Aorta (tissue), 5 donors: ENCODE data around the gene PHRF1. TPM values are rescaled to one million over a fixed set of nuclear protein-coding genes. Genes with fewer than 3 reads are reported as not detected.

Experiments used
- ATAC-seq: fragments of 200-7000 bp; cut with Tn5 transposase; one replicate; pipeline ENCODE4 v1.9.1; 2022; ENCODE audit warnings: moderate library complexity; ENCODE audit not compliant: low FRiP score
- DNase-seq, 2 donors: peaks; one replicate each; pipeline ENCODE4 v3.0.0-alpha.2; 2020
- H3K27ac ChIP-seq, 2 donors: one replicate each; pipeline ENCODE4 v1.5.1; 2013; ENCODE audit warnings: low read length in 2 of 2, mild to moderate bottlenecking in 2 of 2, moderate library complexity in 2 of 2, control low read depth in 1 of 2, inconsistent platforms in 1 of 2, low read depth in 1 of 2
- H3K27me3 ChIP-seq, 2 donors: one replicate each; pipeline ENCODE4 v1.6.1; 2013; ENCODE audit warnings: control low read depth in 1 of 2, low read length in 1 of 2, mild to moderate bottlenecking in 1 of 2, moderate library complexity in 1 of 2; ENCODE audit not compliant: insufficient read depth in 2 of 2, control insufficient read depth in 1 of 2
- H3K36me3 ChIP-seq, 2 donors: one replicate each; pipeline ENCODE4 v1.6.1; 2013; ENCODE audit warnings: control low read depth in 1 of 2, low read length in 1 of 2, mild to moderate bottlenecking in 1 of 2; ENCODE audit not compliant: insufficient read depth in 2 of 2, control insufficient read depth in 1 of 2
- H3K4me1 ChIP-seq, 2 donors: one replicate each; pipeline ENCODE4 v1.6.1; 2013; ENCODE audit warnings: low read length in 2 of 2, control low read depth in 1 of 2, mild to moderate bottlenecking in 1 of 2, moderate library complexity in 1 of 2; ENCODE audit not compliant: insufficient read depth in 2 of 2, control insufficient read depth in 1 of 2
- H3K4me3 ChIP-seq, 2 donors: one replicate each; pipeline ENCODE4 v1.5.1; 2013; ENCODE audit warnings: low read length in 2 of 2, control low read depth in 1 of 2, mild to moderate bottlenecking in 1 of 2
- H3K9me3 ChIP-seq: one replicate; pipeline ENCODE4 v1.6.1; 2013; ENCODE audit warnings: mild to moderate bottlenecking, low read length; ENCODE audit not compliant: control insufficient read depth
- WGBS, 2 donors: extraction: QIAGEN DNeasy Blood & Tissue Kit; methylation state at CpG; one replicate each; pipeline ENCODE4 v1.1.7; 2013; 5-methylcytosine and 5-hydroxymethylcytosine counted together
- intact Hi-C, 2 donors: fragments of 100-400 bp; cut with DNase I; formaldehyde crosslinking; loops; one replicate each; pipeline versions ENCODE4 v1.14.2 to v1.15.0; 2022
- polyA plus RNA-seq, 2 donors: library from polyadenylated mRNA; stranded (reverse); fragments of 200-250 nt; gene quantifications; one replicate each; pipeline ENCODE4 v1.2.3, GENCODE V29; 2013
- total RNA-seq, 2 donors: library from RNA; stranded (reverse); fragmentation: NEBNext Ultra II Directional; extraction: Animal tissue kit (Norgen Biotek cat#: 25700); gene quantifications; one replicate each; pipeline ENCODE4 v1.2.1, GENCODE V29; 2021
- donor health status: healthy with polysubstance abuse.
- donor health status: Bipolar disorder and iron deficiency.
- donor health status: DM: no; HTN: no; CAD: no.
- donor health status: DM: no; HTN: no; CAD: no.
- donor health status: DM: yes; HTN: yes; CAD: no.

The PHRF1 gene
- total and polyA plus RNA-seq, 4 donors, result 7.6 to 32.4 (median 22.4) TPM

GRCh38 chr11:576811-577610, 741 bp downstream of the PHRF1 start:
- Histone ChIP-seq H3K9me3 (no peaks in the 10 kb centered on the region), H3K4me3 (peak overlapping the region; percentile 67 to 69), H3K27ac (peak overlapping the region in 1 of 2 donors; percentile 49), H3K36me3 (no peaks in the 10 kb centered on the region), H3K27me3 (no peaks in the 10 kb centered on the region), H3K4me1 (no peaks in the 10 kb centered on the region)
- intact Hi-C loops, result loop anchor here in 1 of 2 donors (5.0 kb wide), 1 partner anchor 35 kb away; no protein-coding TSS in a partner anchor
- 5% methylated on average over 40 to 46 of the region's 48 CpGs for WGBS, 2 donors
- no peak for DNase-seq
- ATAC-seq, result no peak

GRCh38 chr11:577611-577894, 1.3 kb downstream of the PHRF1 start:
- Histone ChIP-seq H3K4me3 (peak overlapping the region in 1 of 2 donors; percentile 69), H3K27ac (no peak overlapping the region), H3K36me3 (no peaks in the 10 kb centered on the region), H3K9me3 (no peaks in the 10 kb centered on the region), H3K27me3 (no peaks in the 10 kb centered on the region), H3K4me1 (no peaks in the 10 kb centered on the region)
- intact Hi-C loops, result loop anchor here in 1 of 2 donors (5.0 kb wide), 1 partner anchor 35 kb away; no protein-coding TSS in a partner anchor
- DNase-seq (no peak), ATAC-seq (no peak)
- WGBS, 2 donors, result 67 to 70% methylated on average over 6 of the region's 6 CpGs

- Histone ChIP-seq H3K9me3 (no peaks in the 10 kb centered on the region), H3K4me1 (no peaks in the 10 kb centered on the region), H3K27ac (no peak overlapping the region), H3K36me3 (no peaks in the 10 kb centered on the region), H3K27me3 (no peaks in the 10 kb centered on the region), H3K4me3 (no peak overlapping the region)
- ATAC-seq (no peak), DNase-seq (no peak)
- WGBS, 2 donors, result 76 to 83% methylated on average over 21 of the region's 21 CpGs
- intact Hi-C loops, result loop anchor here in 1 of 2 donors (5.0 kb wide), 1 partner anchor 34 kb away; no protein-coding TSS in a partner anchor
These were observed 2.2 kb downstream of the PHRF1 start for GRCh38 chr11:578276-579035.

- intact Hi-C loops, result loop anchor here in 1 of 2 donors (5.0 kb wide), 1 partner anchor 32 kb away; no protein-coding TSS in a partner anchor
- DNase-seq (no peak), ATAC-seq (no peak)
- 81 to 84% methylated on average over 20 of the region's 20 CpGs for WGBS, 2 donors
- Histone ChIP-seq H3K9me3 (no peaks in the 10 kb centered on the region), H3K36me3 (no peaks in the 10 kb centered on the region), H3K4me1 (no peaks in the 10 kb centered on the region), H3K4me3 (no peak overlapping the region), H3K27me3 (no peaks in the 10 kb centered on the region), H3K27ac (no peak overlapping the region)
These were observed 3.7 kb downstream of the PHRF1 start for GRCh38 chr11:579830-580601.

GRCh38 chr11:581342-581741, 5.1 kb downstream of the PHRF1 start:
- intact Hi-C loops, result no loop called here
- WGBS, 2 donors, result 83 to 85% methylated on average over 14 of the region's 14 CpGs
- no peaks in the 10 kb centered on the region for H3K4me1 ChIP-seq
- no peak for ATAC-seq
- H3K36me3 ChIP-seq, result no peaks in the 10 kb centered on the region
- no peaks in the 10 kb centered on the region for H3K9me3 ChIP-seq
- H3K27ac ChIP-seq, result no peak overlapping the region
- no peak for DNase-seq
- no peak overlapping the region for H3K4me3 ChIP-seq
- H3K27me3 ChIP-seq, result no peaks in the 10 kb centered on the region

GRCh38 chr11:581752-582151, 5.5 kb downstream of the PHRF1 start:
- intact Hi-C loops, result no loop called here
- no peak overlapping the region for H3K4me3 ChIP-seq
- no peak overlapping the region for H3K27ac ChIP-seq
- no peaks in the 10 kb centered on the region for H3K9me3 ChIP-seq
- no peaks in the 10 kb centered on the region for H3K27me3 ChIP-seq
- no peak for DNase-seq
- H3K36me3 ChIP-seq, result no peaks in the 10 kb centered on the region
- H3K4me1 ChIP-seq, result no peaks in the 10 kb centered on the region
- WGBS, 2 donors, result 85 to 88% methylated on average over 17 of the region's 17 CpGs
- no peak for ATAC-seq

- peaks cover 1 to 2% of the 10 kb centered on the region in 2 donors for H3K36me3 ChIP-seq
- no peak overlapping the region for H3K27ac ChIP-seq
- no peaks in the 10 kb centered on the region for H3K4me1 ChIP-seq
- H3K27me3 ChIP-seq, result no peaks in the 10 kb centered on the region
- no peak for ATAC-seq
- intact Hi-C loops, result no loop called here
- no peaks in the 10 kb centered on the region for H3K9me3 ChIP-seq
- 94% methylated on average over 10 of the region's 10 CpGs for WGBS, 2 donors
- no peak overlapping the region for H3K4me3 ChIP-seq
- DNase-seq, result no peak
These were observed 8.0 kb downstream of the PHRF1 start for GRCh38 chr11:584287-584686.

- no peaks in the 10 kb centered on the region for H3K27me3 ChIP-seq
- no peak for ATAC-seq
- DNase-seq, result no peak
- H3K27ac ChIP-seq, result no peak overlapping the region
- no peaks in the 10 kb centered on the region for H3K9me3 ChIP-seq
- WGBS, 2 donors, result 88% methylated on average over 32 of the region's 32 CpGs
- no peak overlapping the region for H3K4me3 ChIP-seq
- H3K36me3 ChIP-seq, result peaks cover 3% of the 10 kb centered on the region in 2 donors
- intact Hi-C loops, result no loop called here
- H3K4me1 ChIP-seq, result no peaks in the 10 kb centered on the region
These were observed 10.4 kb downstream of the PHRF1 start for GRCh38 chr11:586376-587316.
